Left ventricle myocardium inferior (tissue), 1 donor: Measurements from ENCODE around the gene HELZ. TPM values are rescaled to one million over a fixed set of nuclear protein-coding genes. Genes with fewer than 3 reads are reported as not detected.
"Not testable (repeated sequence)": the region's sequence is repeated elsewhere in the genome, so short reads cannot be mapped to it uniquely, and the experiment has no call there.

Experiments
- DNase-seq: peaks from one replicate; pipeline ENCODE4 v3.0.0-alpha.2; 2020
- H3K27ac ChIP-seq: fragments of 200-600 bp; replicated peaks from 2 replicates; pipeline ENCODE4 v1.8.0; 2021
- H3K27me3 ChIP-seq: fragments of 200-600 bp; 2 replicates; pipeline ENCODE4 v1.8.0; 2021; ENCODE audit warnings: low read depth
- H3K36me3 ChIP-seq: fragments of 200-600 bp; 2 replicates; pipeline ENCODE4 v1.8.0; 2021
- H3K4me1 ChIP-seq: fragments of 200-600 bp; 2 replicates; pipeline ENCODE4 v1.8.0; 2021
- H3K4me3 ChIP-seq: fragments of 200-600 bp; 2 replicates; pipeline ENCODE4 v1.8.0; 2021; ENCODE audit warnings: mild to moderate bottlenecking, moderate library complexity
- H3K9me3 ChIP-seq: fragments of 200-600 bp; replicated peaks from 2 replicates; pipeline ENCODE4 v1.8.0; 2021
- CTCF ChIP-seq: fragments of 200-600 bp; IDR thresholded peaks from 2 replicates; pipeline ENCODE4 v1.8.0; 2021; ENCODE audit warnings: antibody characterized with exemption, mild to moderate bottlenecking, borderline replicate concordance
- intact Hi-C: fragments of 100-400 bp; cut with micrococcal nuclease; formaldehyde crosslinking; loops from one replicate; pipeline ENCODE4 v1.11.0; 2022
- total RNA-seq: library from RNA; stranded (reverse); fragmentation: NEBNext Ultra II Directional; extraction: Animal tissue kit (Norgen Biotek cat#: 25700); gene quantifications from one replicate; pipeline ENCODE4 v1.2.1, GENCODE V29; 2021
- donor health status: DM: no; HTN: yes; CAD: no; lungs with severe emphysema.

The HELZ gene
- total RNA-seq, 1 donor from 2014 or later: 36.7 TPM

- no peak for TF ChIP-seq CTCF
- Histone ChIP-seq H3K27ac (no peak overlapping the region), H3K27me3 (peaks cover 13% of the 10 kb centered on the region), H3K4me1 (peaks cover 10% of the 10 kb centered on the region), H3K4me3 (no peak overlapping the region), H3K9me3 (no peaks in the 10 kb centered on the region), H3K36me3 (no peaks in the 10 kb centered on the region)
- DNase-seq: no peak
- intact Hi-C loops: no loop called here
Measured at GRCh38 chr17:67041531-67041930, 203.5 kb downstream of the HELZ start.

GRCh38 chr17:67041119-67041518, 203.9 kb downstream of the HELZ start:
- H3K4me3 ChIP-seq, DNase-seq, H3K36me3 ChIP-seq, H3K27ac ChIP-seq, H3K9me3 ChIP-seq, H3K4me1 ChIP-seq, intact Hi-C loops: not testable (repeated sequence)
- H3K27me3 ChIP-seq: peaks cover 13% of the 10 kb centered on the region

- H3K27me3 ChIP-seq: peaks cover 13% of the 10 kb centered on the region
- intact Hi-C loops: no loop called here
- H3K27ac ChIP-seq: no peak overlapping the region
- no peaks in the 10 kb centered on the region for H3K36me3 ChIP-seq
- DNase-seq: no peak
- H3K9me3 ChIP-seq: no peaks in the 10 kb centered on the region
- H3K4me3 ChIP-seq: no peak overlapping the region
- H3K4me1 ChIP-seq: peaks cover 10% of the 10 kb centered on the region
- TF ChIP-seq CTCF: no peak
Measured at GRCh38 chr17:67040652-67041051, 204.3 kb downstream of the HELZ start.

GRCh38 chr17:67038861-67039365, 206.1 kb downstream of the HELZ start:
- H3K9me3 ChIP-seq: no peaks in the 10 kb centered on the region
- TF ChIP-seq CTCF: no peak
- no peak overlapping the region for H3K27ac ChIP-seq
- no peaks in the 10 kb centered on the region for H3K36me3 ChIP-seq
- H3K27me3 ChIP-seq: peaks cover 4% of the 10 kb centered on the region
- no peak overlapping the region for H3K4me3 ChIP-seq
- DNase-seq: no peak
- intact Hi-C loops: no loop called here
- H3K4me1 ChIP-seq: no peaks in the 10 kb centered on the region

- no peak for DNase-seq
Measured at GRCh38 chr17:67035131-67036083, 209.6 kb downstream of the HELZ start.

More at GRCh38 chr17:67035131-67036083, 209.6 kb downstream of the HELZ start:
- Histone ChIP-seq H3K4me3 (no peak overlapping the region), H3K36me3 (no peaks in the 10 kb centered on the region), H3K27ac (no peak overlapping the region), H3K4me1 (no peaks in the 10 kb centered on the region), H3K9me3 (no peaks in the 10 kb centered on the region), H3K27me3 (peaks cover 4% of the 10 kb centered on the region)
- TF ChIP-seq CTCF: no peak
- intact Hi-C loops: no loop called here
